Pons (tissue), 1 donor: ENCODE results near the gene SCO1.
"Not testable (repeated sequence)": the region's sequence is repeated elsewhere in the genome, so short reads cannot be mapped to it uniquely, and the experiment has no call there.

ENCODE experiments used
- DNase-seq: peaks from one replicate; pipeline ENCODE4 v3.0.0-alpha.2; 2016; ENCODE audit warnings: low spot score

Gene SCO1

GRCh38 chr17:10697092-10698081 lies at the start of gene SCO1, which contains the start of gene ADPRM:
Gene SCO1 (minus strand): TSS chr17:10697533. CDS start chr17:10697507, 26 bp downstream.
Gene ADPRM (plus strand): TSS chr17:10697594. CDS start chr17:10704927, 7,333 bp downstream.
- DNase-seq: peak; percentile 95

- DNase-seq: no peak
Measured at GRCh38 chr17:10745231-10745630, 47.9 kb upstream of the SCO1 start.

- DNase-seq: no peak
Measured at GRCh38 chr17:10744501-10745000, 47.2 kb upstream of the SCO1 start.

GRCh38 chr17:10743316-10744009 lies 46.1 kb upstream of the SCO1 start:
- DNase-seq: peak; percentile 37

- no peak for DNase-seq
Measured at GRCh38 chr17:10742431-10742830, 45.1 kb upstream of the SCO1 start.

- no peak for DNase-seq
Measured at GRCh38 chr17:10741416-10742135, 44.2 kb upstream of the SCO1 start.

GRCh38 chr17:10739386-10739785 lies 42.1 kb upstream of the SCO1 start:
- DNase-seq: no peak

GRCh38 chr17:10738521-10739258 lies 41.4 kb upstream of the SCO1 start:
- DNase-seq: no peak

GRCh38 chr17:10737736-10738135 lies 40.4 kb upstream of the SCO1 start:
- DNase-seq: no peak

- DNase-seq: peak; percentile 63
Measured at GRCh38 chr17:10737168-10737622, 39.9 kb upstream of the SCO1 start.

GRCh38 chr17:10735821-10736220 lies 38.5 kb upstream of the SCO1 start:
- no peak for DNase-seq

GRCh38 chr17:10735251-10735650 lies 37.9 kb upstream of the SCO1 start:
- DNase-seq: no peak

GRCh38 chr17:10733666-10734065 lies 36.3 kb upstream of the SCO1 start:
- no peak for DNase-seq

GRCh38 chr17:10732121-10732520 lies 34.8 kb upstream of the SCO1 start:
- not testable (repeated sequence) for DNase-seq

GRCh38 chr17:10731408-10731879 lies 34.1 kb upstream of the SCO1 start:
- DNase-seq: no peak

- DNase-seq: not testable (repeated sequence)
Measured at GRCh38 chr17:10730247-10730646, 32.9 kb upstream of the SCO1 start.

GRCh38 chr17:10729334-10730193 lies 32.2 kb upstream of the SCO1 start, which contains the start of gene TMEM220:
Gene TMEM220 (minus strand): TSS chr17:10730023. CDS start chr17:10729851, 172 bp downstream.
- DNase-seq: peak; percentile 47

GRCh38 chr17:10728331-10728892 lies 31.1 kb upstream of the SCO1 start:
- DNase-seq: no peak

- no peak for DNase-seq
Measured at GRCh38 chr17:10727192-10727591, 29.9 kb upstream of the SCO1 start.

- no peak for DNase-seq
Measured at GRCh38 chr17:10726196-10726595, 28.9 kb upstream of the SCO1 start.
